H1 (cell line): ENCODE results near the gene MATN1. TPM values are rescaled to one million over a fixed set of nuclear protein-coding genes. Genes with fewer than 3 reads are reported as not detected.

ENCODE experiments used
- CTCF ChIA-PET: fragments of 300-600 bp; sonication (Branson Sonifier 250); formaldehyde crosslinking; loops from one replicate; lab custom pipeline; 2021; ENCODE audit not compliant: partially characterized antibody; lab: Charles Lee
- POLR2A ChIA-PET: fragments of 300-600 bp; sonication (Branson Sonifier 250); formaldehyde crosslinking; loops from one replicate; lab custom pipeline; 2021; ENCODE audit warnings: inconsistent platforms; ENCODE audit not compliant: partially characterized antibody; lab: Charles Lee
- DNase-seq, 2 experiments: peaks; one replicate each; pipeline versions ENCODE4 v3.0.0 to v3.0.0-alpha.2; 2010 to 2022; ENCODE audit warnings: low spot score in 2 of 2, low read depth in 1 of 2, mixed read lengths in 1 of 2
- FAIRE-seq: peaks from 2 replicates; lab custom pipeline; 2011; peaks lifted over from hg19 to GRCh38; lab: Jason Lieb, UNC
- H2AFZ ChIP-seq: 2 replicates; pipeline ENCODE4 v1.8.1; 2012; ENCODE audit warnings: low read length, inconsistent platforms
- H2AK5ac ChIP-seq: 2 replicates; pipeline ENCODE4 v1.6.1; 2013; ENCODE audit warnings: low read depth, low read length
- H2BK120ac ChIP-seq: replicated peaks from 2 replicates; pipeline ENCODE3; 2013; ENCODE audit warnings: low read depth, low read length, inconsistent platforms
- H2BK12ac ChIP-seq: 2 replicates; pipeline ENCODE4 v1.6.1; 2013; ENCODE audit warnings: low read depth, low read length
- H2BK15ac ChIP-seq: 2 replicates; pipeline ENCODE4 v1.6.1; 2013; ENCODE audit warnings: low read length
- H2BK20ac ChIP-seq: 2 replicates; pipeline ENCODE4 v1.6.1; 2013; ENCODE audit warnings: low read length
- H2BK5ac ChIP-seq: 2 replicates; pipeline ENCODE4 v1.6.1; 2013; ENCODE audit warnings: low read depth, low read length
- H3K14ac ChIP-seq: 2 replicates; pipeline ENCODE4 v1.6.1; 2013; ENCODE audit warnings: inconsistent platforms; ENCODE audit not compliant: insufficient read length
- H3K18ac ChIP-seq: 2 replicates; pipeline ENCODE4 v1.6.1; 2013; ENCODE audit warnings: low read length; ENCODE audit errors: extremely low read depth
- H3K23ac ChIP-seq: 2 replicates; pipeline ENCODE4 v1.6.1; 2013; ENCODE audit warnings: inconsistent platforms; ENCODE audit not compliant: insufficient read length
- H3K23me2 ChIP-seq: 2 replicates; pipeline ENCODE4 v1.6.1; 2013; ENCODE audit warnings: low read depth, low read length
- H3K27ac ChIP-seq: 2 replicates; pipeline ENCODE4 v1.6.1; 2011; ENCODE audit warnings: low read depth, low read length, inconsistent platforms
- H3K27me3 ChIP-seq, 4 experiments: replicated peaks in 1 of 4; 1 replicate in 1 of 4; 2 replicates in 3 of 4; pipeline versions ENCODE4 v1.6.1 to v1.8.1; 2011 to 2013; ENCODE audit warnings: low read length in 3 of 4, mild to moderate bottlenecking in 3 of 4, inconsistent platforms in 2 of 4, mixed read lengths in 2 of 4, moderate library complexity in 1 of 4; ENCODE audit not compliant: control insufficient read depth in 3 of 4, insufficient read depth in 3 of 4; ENCODE audit errors: extremely low read depth in 1 of 4
- H3K36me3 ChIP-seq, 4 experiments: 2 replicates each; pipeline versions ENCODE4 v1.6.1 to v1.8.1; 2011 to 2013; ENCODE audit warnings: mild to moderate bottlenecking in 4 of 4, low read length in 3 of 4, moderate library complexity in 2 of 4, control low read depth in 1 of 4, inconsistent platforms in 1 of 4; ENCODE audit not compliant: insufficient read depth in 4 of 4, control insufficient read depth in 2 of 4
- H3K4ac ChIP-seq: replicated peaks from 2 replicates; pipeline ENCODE3; 2013; ENCODE audit warnings: low read length, low read depth, mixed read lengths, inconsistent platforms; ENCODE audit not compliant: insufficient read length
- H3K4me1 ChIP-seq, 4 experiments: replicated peaks in 1 of 4; 1 replicate in 1 of 4; 2 replicates in 3 of 4; pipeline versions ENCODE4 v1.6.1 to v1.8.1; 2011 to 2013; ENCODE audit warnings: low read length in 3 of 4, inconsistent platforms in 2 of 4, mixed read lengths in 1 of 4; ENCODE audit not compliant: insufficient read depth in 4 of 4, control insufficient read depth in 3 of 4
- H3K4me2 ChIP-seq, 2 experiments: 2 replicates each; pipeline versions ENCODE4 v1.6.1 to v1.8.1; 2011 to 2013; ENCODE audit warnings: low read depth in 2 of 2, low read length in 2 of 2, control low read depth in 1 of 2, inconsistent platforms in 1 of 2, mild to moderate bottlenecking in 1 of 2; ENCODE audit not compliant: insufficient read depth in 1 of 2
- H3K4me3 ChIP-seq, 4 experiments: fragments of 200-600, 300-600 bp in 1 of 4; sonication (generic), shearing (Covaris generic), sonication (Bioruptor Twin) in 1 of 4; 2 replicates each; pipeline versions ENCODE4 v1.5.1 to v1.8.1; 2011 to 2016; ENCODE audit warnings: low read length in 4 of 4, low read depth in 3 of 4, control low read depth in 2 of 4, inconsistent platforms in 2 of 4, mild to moderate bottlenecking in 2 of 4, mixed read lengths in 1 of 4, moderate library complexity in 1 of 4; ENCODE audit not compliant: insufficient read depth in 2 of 4; ENCODE audit errors: extremely low read depth in 1 of 4
- H3K56ac ChIP-seq: replicated peaks from 2 replicates; pipeline ENCODE3; 2013; ENCODE audit warnings: low read depth, mild to moderate bottlenecking, mixed read lengths, low read length, inconsistent platforms; ENCODE audit not compliant: insufficient read length
- H3K79me1 ChIP-seq: 2 replicates; pipeline ENCODE4 v1.6.1; 2013; ENCODE audit warnings: low read depth, low read length, control low read depth
- H3K79me2 ChIP-seq, 2 experiments: 2 replicates each; pipeline versions ENCODE4 v1.6.1 to v1.8.1; 2012 to 2013; ENCODE audit warnings: low read length in 2 of 2, mild to moderate bottlenecking in 2 of 2, inconsistent platforms in 1 of 2; ENCODE audit not compliant: insufficient read depth in 2 of 2, control insufficient read depth in 1 of 2
- H3K9ac ChIP-seq, 4 experiments: replicated peaks in 1 of 4; 1 replicate in 1 of 4; 2 replicates in 3 of 4; pipeline versions ENCODE4 v1.6.1 to v1.8.1; 2011 to 2013; ENCODE audit warnings: low read depth in 3 of 4, low read length in 3 of 4, control low read depth in 2 of 4, mild to moderate bottlenecking in 2 of 4, moderate library complexity in 2 of 4, inconsistent platforms in 1 of 4; ENCODE audit errors: extremely low read depth in 1 of 4
- H3K9me3 ChIP-seq, 2 experiments: 2 replicates each; pipeline versions ENCODE4 v1.6.1 to v1.8.1; 2012 to 2013; ENCODE audit warnings: mild to moderate bottlenecking in 2 of 2, moderate library complexity in 2 of 2, control low read depth in 1 of 2, inconsistent platforms in 1 of 2, low read depth in 1 of 2, low read length in 1 of 2, mixed read lengths in 1 of 2; ENCODE audit not compliant: insufficient read depth in 2 of 2
- H4K20me1 ChIP-seq, 2 experiments: replicated peaks in 1 of 2; 2 replicates each; pipeline versions ENCODE3 to v1.8.1; 2011 to 2013; ENCODE audit warnings: inconsistent platforms in 2 of 2, low read length in 2 of 2, mild to moderate bottlenecking in 1 of 2; ENCODE audit not compliant: insufficient read depth in 2 of 2, control insufficient read depth in 1 of 2
- H4K5ac ChIP-seq: 2 replicates; pipeline ENCODE4 v1.6.1; 2013; ENCODE audit warnings: low read length, low read depth, mixed read lengths, inconsistent platforms; ENCODE audit not compliant: insufficient read length
- H4K8ac ChIP-seq: 2 replicates; pipeline ENCODE4 v1.8.0; 2013; ENCODE audit warnings: mild to moderate bottlenecking, moderate library complexity, low read length, inconsistent platforms; ENCODE audit not compliant: insufficient read depth; ENCODE audit errors: extremely low read depth
- H4K91ac ChIP-seq: replicated peaks from 2 replicates; pipeline ENCODE3; 2013; ENCODE audit warnings: low read length, mixed read lengths, inconsistent platforms; ENCODE audit not compliant: insufficient read length
- ATF2 ChIP-seq: IDR thresholded peaks from 2 replicates; pipeline ENCODE4 v1.6.1; 2012; ENCODE audit warnings: low read length, inconsistent platforms
- BCL11A ChIP-seq, 2 experiments: IDR thresholded peaks; one replicate each; pipeline ENCODE4 v1.6.1; 2011; ENCODE audit warnings: low read depth in 2 of 2, low read length in 2 of 2, mild to moderate bottlenecking in 2 of 2
- BRCA1 ChIP-seq: IDR thresholded peaks from 2 replicates; pipeline ENCODE4 v1.6.1; 2012; ENCODE audit warnings: low read depth, low read length, improper control_type of control experiment
- GTF2F1 ChIP-seq: IDR thresholded peaks from 2 replicates; pipeline ENCODE4 v1.6.1; 2012; ENCODE audit warnings: low read depth, low read length, improper control_type of control experiment, borderline replicate concordance
- HDAC2 ChIP-seq, 2 experiments: fragments of 300-600 bp in 1 of 2; sonication (generic) in 1 of 2; IDR thresholded peaks; 2 replicates each; pipeline ENCODE4 v1.6.1; 2011 to 2012; ENCODE audit warnings: low read depth in 2 of 2, low read length in 2 of 2, mild to moderate bottlenecking in 2 of 2, moderate library complexity in 2 of 2, borderline replicate concordance in 1 of 2, inconsistent platforms in 1 of 2
- JUND ChIP-seq: IDR thresholded peaks from 2 replicates; pipeline ENCODE4 v1.6.1; 2011; ENCODE audit warnings: mild to moderate bottlenecking, improper control_type of control experiment, low read length
- NRF1 ChIP-seq: IDR thresholded peaks from 2 replicates; pipeline ENCODE4 v1.6.1; 2011; ENCODE audit warnings: mild to moderate bottlenecking, low read depth, low read length, improper control_type of control experiment
- RNF2 ChIP-seq: fragments of 200-900, 300-1000 bp; sonication (generic); IDR thresholded peaks from 2 replicates; pipeline ENCODE4 v1.7.1; 2016; ENCODE audit warnings: borderline replicate concordance, low read depth, mild to moderate bottlenecking, antibody characterized with exemption, low read length; ENCODE audit not compliant: poor library complexity, severe bottlenecking; ENCODE audit errors: missing control alignments
- RXRA ChIP-seq: IDR thresholded peaks from 2 replicates; pipeline ENCODE4 v1.6.1; 2011; ENCODE audit warnings: low read depth, mild to moderate bottlenecking, low read length, moderate library complexity; ENCODE audit not compliant: insufficient read depth
- SRF ChIP-seq: IDR thresholded peaks from 2 replicates; pipeline ENCODE4 v1.6.1; 2011; ENCODE audit warnings: mild to moderate bottlenecking, low read depth, low read length, moderate library complexity
- WGBS, 2 experiments: shearing (Covaris generic) in 1 of 2; methylation state at CpG; one replicate each; pipeline versions ENCODE4 v1.1.6 to v1.1.7; 2013 to 2015; ENCODE audit warnings: low lambda C conversion rate in 2 of 2, mixed read lengths in 2 of 2, inconsistent platforms in 1 of 2, low coverage in 1 of 2, missing lambda C conversion rate in 1 of 2; ENCODE audit not compliant: insufficient replicate concordance in 2 of 2, insufficient coverage in 1 of 2, insufficient read length in 1 of 2; ENCODE audit errors: extremely low coverage in 1 of 2, missing lambda C conversion rate in 1 of 2; 5-methylcytosine and 5-hydroxymethylcytosine counted together
- polyA plus RNA-seq, 7 experiments: library from polyadenylated mRNA; depleted of rRNA in 3 of 7; stranded (reverse) in 5 of 7; unstranded in 2 of 7; fragments of >200 nt in 5 of 7; fragments of 200-250 nt in 2 of 7; gene quantifications; 1 replicate in 5 of 7; 2 replicates in 1 of 7; 4 replicates in 1 of 7; pipeline versions ENCODE4 v1.2.1 to v1.2.3, GENCODE V29; 2011 to 2013; ENCODE audit warnings: missing spikeins in 2 of 7, mixed read lengths in 2 of 7
- total RNA-seq: library from RNA; stranded (reverse); fragmentation: NEBNext Ultra II Directional; extraction: Animal tissue kit (Norgen Biotek cat#: 25700); gene quantifications from 2 replicates; pipeline ENCODE4 v1.2.1, GENCODE V29; 2021

Gene MATN1
- total and polyA plus RNA-seq, 2 of the 8 experiments (the other 6 are each of a cell fraction or from before 2014, with no cell fraction given): 0.12 to 0.28 TPM

- H2AK5ac ChIP-seq: no peak overlapping the region
- H3K9me3 ChIP-seq: no peaks in the 10 kb centered on the region
- no peak overlapping the region for H2AFZ ChIP-seq
- no peaks in the 10 kb centered on the region for H3K36me3 ChIP-seq
- no peaks in the 10 kb centered on the region for H3K79me1 ChIP-seq
- no peak overlapping the region for H3K4me2 ChIP-seq
- peaks cover 6% of the 10 kb centered on the region; the same call in 1 of the 2 replicates for H3K23me2 ChIP-seq
- H3K27ac ChIP-seq: no peak overlapping the region
- ChIA-PET CTCF (interaction anchor here (1.1 to 2.3 kb wide), 3 partner anchors 12 to 351 kb away, joined by 3 to 6 read pairs (median 4); no protein-coding TSS in a partner anchor), POLR2A (no interaction called here)
- H4K91ac ChIP-seq: no peak overlapping the region
- H3K23ac ChIP-seq: no peak overlapping the region
- H2BK20ac ChIP-seq: no peak overlapping the region
- H4K8ac ChIP-seq: no peak overlapping the region
- no peaks in the 10 kb centered on the region for H3K27me3 ChIP-seq
- H2BK15ac ChIP-seq: no peak overlapping the region
- no peak overlapping the region for H4K5ac ChIP-seq
- H2BK5ac ChIP-seq: no peak overlapping the region
- H3K4me3 ChIP-seq: no peak overlapping the region
- FAIRE-seq (no peak), DNase-seq (no peak)
- 90% methylated on average over 14 of the region's 14 CpGs; no CpG with 5 or more reads in 1 of the 2 experiments for WGBS, 2 experiments
- H3K18ac ChIP-seq: no peak overlapping the region
- no peak overlapping the region for H3K56ac ChIP-seq
- H3K9ac ChIP-seq: no peak overlapping the region
- no peak overlapping the region for H2BK12ac ChIP-seq
- H3K14ac ChIP-seq: no peak overlapping the region
- H2BK120ac ChIP-seq: no peak overlapping the region
- no peak overlapping the region for H3K4ac ChIP-seq
- H3K4me1 ChIP-seq: peaks cover 0 to 3% (median under 1%) of the 10 kb centered on the region in 4 experiments; a peak in 4 of 7 replicates
- H4K20me1 ChIP-seq: peaks cover 0 to 3% of the 10 kb centered on the region in 2 experiments
- H3K79me2 ChIP-seq: no peaks in the 10 kb centered on the region
- TF ChIP-seq JUND (no peak), ATF2 (no peak), BRCA1 (no peak), HDAC2 (IDR thresholded peaks at IDR 0.05; ENCODE audit: borderline replicate concordance in 1 of 2, low read depth in 2 of 2, low read length in 2 of 2) (no peak), BCL11A (IDR thresholded peaks at IDR 0.05; ENCODE audit: low read depth in 2 of 2, low read length in 2 of 2) (no peak), SRF (no peak), RXRA (no peak), NRF1 (no peak), GTF2F1 (no peak), RNF2 (no peak)
Measured at GRCh38 chr1:30704765-30705509, 18.4 kb downstream of the MATN1 start.
